HAP-1 (cell line): ENCODE data around the gene MYO3B.

Experiments
- DNase-seq, 2 experiments: peaks; one replicate each; pipeline ENCODE4 v3.0.0-alpha.2; 2016 to 2020; ENCODE audit warnings: low spot score in 2 of 2
- H3K27me3 ChIP-seq: fragments of 250-450 bp; sonication (Bioruptor Pico); 2 replicates; pipeline ENCODE4 v1.5.1; 2020; ENCODE audit warnings: low read depth, mild to moderate bottlenecking, moderate library complexity
- H3K36me3 ChIP-seq: fragments of 250-450 bp; sonication (Bioruptor Pico); replicated peaks from 2 replicates; pipeline ENCODE4 v1.5.1; 2020; ENCODE audit warnings: mild to moderate bottlenecking
- H3K4me1 ChIP-seq: fragments of 250-450 bp; sonication (Bioruptor Pico); 2 replicates; pipeline ENCODE4 v1.5.1; 2020; ENCODE audit warnings: mild to moderate bottlenecking
- H3K4me3 ChIP-seq: fragments of 250-450 bp; sonication (Bioruptor Pico); 2 replicates; pipeline ENCODE4 v1.5.1; 2020; ENCODE audit warnings: mild to moderate bottlenecking, moderate library complexity
- H3K9me3 ChIP-seq: fragments of 250-450 bp; sonication (Bioruptor Pico); 2 replicates; pipeline ENCODE4 v1.5.1; 2020; ENCODE audit warnings: mild to moderate bottlenecking, moderate library complexity
- in situ Hi-C: fragments of 300-500 bp; cut with MboI; formaldehyde crosslinking; loops from 3 replicates; pipeline ENCODE4 v1.14.3; 2020; ENCODE audit warnings: low sequenced_read_pairs, inconsistent platforms, mixed read lengths

MYO3B gene

DNA sequence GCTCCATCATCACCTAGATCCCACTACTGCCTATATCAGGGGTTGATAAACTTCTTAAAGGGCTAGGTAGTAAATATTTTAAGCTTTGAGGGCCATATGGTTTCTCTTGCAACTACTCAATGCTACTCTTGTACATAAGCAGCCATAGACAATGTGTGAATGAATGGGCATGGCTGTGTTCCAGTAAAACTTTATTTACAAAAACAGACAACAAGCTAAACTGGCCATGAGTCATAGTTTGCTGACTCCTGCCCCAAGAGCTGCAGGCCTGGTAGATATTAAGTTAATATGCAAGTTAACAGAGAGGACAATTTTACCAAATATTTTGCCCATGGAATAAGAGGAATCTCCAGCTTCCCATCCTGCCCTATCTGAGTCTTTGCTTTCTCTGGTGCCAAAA, 29.8 kb upstream of the MYO3B start:
- in situ Hi-C loops = no loop called here
- H3K9me3 ChIP-seq = no peaks in the 10 kb centered on the region
- H3K27me3 ChIP-seq = no peaks in the 10 kb centered on the region
- peaks cover 3% of the 10 kb centered on the region; the same call in 1 of the 2 replicates for H3K4me1 ChIP-seq
- no peak overlapping the region for H3K4me3 ChIP-seq
- no peak for DNase-seq
- H3K36me3 ChIP-seq = no peaks in the 10 kb centered on the region

DNA sequence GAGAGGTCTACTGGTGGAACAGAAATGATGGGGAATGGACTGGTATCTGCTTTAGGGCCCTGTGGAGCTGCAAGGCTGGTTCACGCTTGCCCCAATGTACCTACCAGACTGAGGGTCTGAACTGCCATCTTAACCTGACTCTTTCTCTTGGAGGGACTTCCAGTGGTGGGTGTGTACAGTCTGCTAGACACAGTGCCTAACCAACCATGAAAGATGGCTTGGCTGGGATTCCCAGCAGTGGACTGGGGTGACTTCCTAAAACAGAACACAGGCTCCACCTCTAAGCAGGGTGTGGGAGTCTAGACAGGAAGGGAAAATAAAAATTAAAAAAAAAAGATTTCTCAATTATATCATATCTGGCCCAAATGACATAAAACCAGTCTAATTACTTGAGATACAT, 25.5 kb upstream of the MYO3B start:
- no peaks in the 10 kb centered on the region for H3K36me3 ChIP-seq
- no peaks in the 10 kb centered on the region for H3K4me1 ChIP-seq
- DNase-seq = no peak
- H3K4me3 ChIP-seq = no peak overlapping the region
- H3K9me3 ChIP-seq = no peaks in the 10 kb centered on the region
- H3K27me3 ChIP-seq = no peaks in the 10 kb centered on the region
- in situ Hi-C loops = no loop called here

DNA sequence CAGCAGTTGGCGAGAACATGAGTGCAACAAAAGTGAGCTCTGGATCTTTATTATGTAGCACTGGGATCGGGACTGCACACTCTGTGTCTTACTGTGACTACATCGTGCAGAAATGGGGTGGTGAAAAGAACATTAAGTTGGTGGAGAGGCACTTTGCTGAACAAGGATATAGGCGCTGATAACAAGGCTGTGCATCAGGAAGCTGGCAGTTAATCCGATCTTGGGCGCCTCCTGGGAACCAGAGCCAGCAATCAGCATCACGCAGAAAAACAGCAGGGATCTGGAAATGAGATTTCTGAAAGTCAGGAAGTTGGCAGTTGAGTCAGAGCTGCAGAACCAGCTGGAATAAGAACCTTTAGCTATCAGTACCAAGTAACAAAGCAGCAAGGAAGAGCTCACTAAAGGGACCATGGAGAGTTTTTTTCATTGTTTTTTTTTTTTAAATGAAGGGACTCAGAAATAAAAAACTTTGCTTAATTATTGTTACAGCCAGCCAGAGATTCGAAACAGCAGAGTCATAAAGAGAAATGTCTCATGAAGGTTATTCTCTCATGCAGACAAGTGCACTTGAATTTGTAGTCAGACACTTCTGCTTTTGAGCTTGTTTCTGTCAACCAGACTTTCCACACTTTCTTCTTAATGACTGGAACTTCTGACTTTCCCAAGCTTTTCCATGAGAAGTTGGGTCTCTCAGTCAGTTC, 22.8 kb upstream of the MYO3B start:
- Histone ChIP-seq H3K27me3 (no peaks in the 10 kb centered on the region), H3K9me3 (no peaks in the 10 kb centered on the region), H3K4me1 (no peaks in the 10 kb centered on the region), H3K36me3 (no peaks in the 10 kb centered on the region), H3K4me3 (no peak overlapping the region)
- in situ Hi-C loops = no loop called here
- no peak for DNase-seq

DNA sequence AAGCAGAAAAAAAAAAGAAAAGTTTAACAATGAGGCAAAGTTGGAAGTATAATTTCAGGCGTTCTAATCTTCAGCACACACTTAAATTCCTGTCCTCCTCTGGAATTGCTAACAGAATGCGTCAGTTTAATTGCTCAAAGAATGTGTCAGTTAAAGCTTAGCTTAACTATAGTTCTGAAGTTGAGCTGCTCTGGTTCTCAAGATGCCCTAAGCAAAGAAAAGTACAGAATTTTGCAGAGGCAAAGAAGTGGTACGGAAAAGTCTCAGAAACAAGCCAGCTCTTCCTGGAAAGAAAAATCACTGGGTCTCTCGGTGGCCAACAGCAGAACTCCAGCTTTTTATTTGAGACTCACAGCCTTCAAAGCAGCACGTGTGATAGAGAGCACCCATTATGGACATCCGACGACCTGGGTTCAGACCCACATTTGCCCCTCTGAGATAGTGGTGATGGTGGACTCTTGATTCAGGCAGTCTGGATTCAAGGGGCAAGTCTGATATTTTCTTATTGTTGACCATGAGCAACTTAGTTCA, 22.2 kb upstream of the MYO3B start:
- Histone ChIP-seq H3K9me3 (no peaks in the 10 kb centered on the region), H3K4me1 (no peaks in the 10 kb centered on the region), H3K4me3 (no peak overlapping the region), H3K36me3 (no peaks in the 10 kb centered on the region), H3K27me3 (no peaks in the 10 kb centered on the region)
- DNase-seq = no peak
- in situ Hi-C loops = no loop called here

DNA sequence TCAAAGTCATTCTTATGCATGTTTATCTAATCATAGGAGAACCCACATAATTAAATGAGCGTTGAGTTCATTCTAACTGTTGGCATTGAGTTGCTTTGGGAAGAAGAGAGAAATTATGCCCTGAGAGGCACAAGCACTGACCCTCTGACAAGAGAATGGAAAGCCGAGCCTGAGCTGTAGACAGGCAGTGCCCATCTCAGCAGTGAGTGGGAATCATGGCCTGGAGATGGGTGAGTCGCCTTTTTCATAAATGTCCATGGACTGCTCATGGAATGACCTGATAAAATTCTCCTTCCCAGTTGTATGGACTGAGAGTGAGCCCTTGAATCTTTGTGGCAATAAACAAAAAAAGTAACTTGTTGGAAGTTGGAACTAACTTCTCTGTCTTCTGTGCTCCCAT, 21.4 kb upstream of the MYO3B start:
- Histone ChIP-seq H3K4me1 (peaks cover 2% of the 10 kb centered on the region; the same call in 1 of the 2 replicates), H3K36me3 (no peaks in the 10 kb centered on the region), H3K4me3 (no peak overlapping the region), H3K27me3 (no peaks in the 10 kb centered on the region), H3K9me3 (no peaks in the 10 kb centered on the region)
- in situ Hi-C loops = no loop called here
- no peak for DNase-seq

DNA sequence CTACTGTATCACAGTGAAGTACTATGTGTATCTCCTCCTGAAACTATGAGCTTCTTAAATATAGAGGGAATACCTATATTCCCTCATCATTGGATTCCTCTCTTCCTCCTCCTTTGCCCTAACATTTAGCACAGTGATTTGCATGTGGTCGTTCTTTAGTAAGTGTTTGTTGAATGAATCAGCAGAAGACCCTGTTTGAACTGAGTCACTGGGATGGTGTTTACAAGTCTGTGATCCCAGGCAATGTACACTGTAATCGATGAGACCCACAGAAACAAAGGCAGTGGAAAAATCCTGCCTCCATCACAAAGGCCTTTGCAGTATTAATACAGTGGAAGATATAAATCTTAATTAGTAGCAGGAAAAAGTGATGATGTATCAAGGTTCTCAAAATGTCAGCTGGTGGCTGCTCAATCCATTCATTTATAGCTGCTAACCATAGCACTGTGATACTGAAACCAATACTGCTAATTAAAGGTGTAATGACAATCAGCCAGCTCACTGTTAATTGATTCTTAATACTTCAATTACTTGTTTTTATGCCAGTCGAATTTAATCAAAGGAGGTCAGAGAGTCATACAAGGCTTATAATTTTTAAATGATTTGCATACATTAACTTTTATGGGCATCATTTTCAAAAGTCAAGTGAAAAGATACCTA, 20.8 kb upstream of the MYO3B start:
- peaks cover 2% of the 10 kb centered on the region; the same call in 1 of the 2 replicates for H3K4me1 ChIP-seq
- no peaks in the 10 kb centered on the region for H3K36me3 ChIP-seq
- H3K9me3 ChIP-seq = no peaks in the 10 kb centered on the region
- H3K27me3 ChIP-seq = no peaks in the 10 kb centered on the region
- no peak for DNase-seq
- no peak overlapping the region for H3K4me3 ChIP-seq
- in situ Hi-C loops = no loop called here

DNA sequence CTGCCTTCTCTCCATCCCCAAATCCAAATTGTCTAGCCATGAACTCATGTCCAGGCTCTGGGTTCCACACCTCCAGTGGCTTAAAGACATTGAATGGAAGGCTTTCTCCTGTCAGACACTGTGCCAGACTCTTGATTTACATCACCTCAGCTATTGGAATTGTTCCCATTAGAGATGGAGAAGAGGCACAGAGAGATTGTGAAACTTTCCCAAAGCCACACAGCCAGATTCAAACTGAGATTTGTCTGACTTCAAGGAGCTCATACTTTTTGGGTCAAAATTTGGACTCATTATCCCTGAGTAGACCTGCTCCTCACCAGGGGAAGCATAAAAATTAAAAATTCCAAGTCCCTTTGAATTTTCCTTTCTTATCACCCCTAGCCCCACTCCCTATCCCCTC, 18.9 kb upstream of the MYO3B start:
- H3K4me3 ChIP-seq = no peak overlapping the region
- peaks cover 2% of the 10 kb centered on the region; the same call in 1 of the 2 replicates for H3K4me1 ChIP-seq
- H3K27me3 ChIP-seq = no peaks in the 10 kb centered on the region
- H3K36me3 ChIP-seq = no peaks in the 10 kb centered on the region
- no peak for DNase-seq
- in situ Hi-C loops = no loop called here
- H3K9me3 ChIP-seq = no peaks in the 10 kb centered on the region

DNA sequence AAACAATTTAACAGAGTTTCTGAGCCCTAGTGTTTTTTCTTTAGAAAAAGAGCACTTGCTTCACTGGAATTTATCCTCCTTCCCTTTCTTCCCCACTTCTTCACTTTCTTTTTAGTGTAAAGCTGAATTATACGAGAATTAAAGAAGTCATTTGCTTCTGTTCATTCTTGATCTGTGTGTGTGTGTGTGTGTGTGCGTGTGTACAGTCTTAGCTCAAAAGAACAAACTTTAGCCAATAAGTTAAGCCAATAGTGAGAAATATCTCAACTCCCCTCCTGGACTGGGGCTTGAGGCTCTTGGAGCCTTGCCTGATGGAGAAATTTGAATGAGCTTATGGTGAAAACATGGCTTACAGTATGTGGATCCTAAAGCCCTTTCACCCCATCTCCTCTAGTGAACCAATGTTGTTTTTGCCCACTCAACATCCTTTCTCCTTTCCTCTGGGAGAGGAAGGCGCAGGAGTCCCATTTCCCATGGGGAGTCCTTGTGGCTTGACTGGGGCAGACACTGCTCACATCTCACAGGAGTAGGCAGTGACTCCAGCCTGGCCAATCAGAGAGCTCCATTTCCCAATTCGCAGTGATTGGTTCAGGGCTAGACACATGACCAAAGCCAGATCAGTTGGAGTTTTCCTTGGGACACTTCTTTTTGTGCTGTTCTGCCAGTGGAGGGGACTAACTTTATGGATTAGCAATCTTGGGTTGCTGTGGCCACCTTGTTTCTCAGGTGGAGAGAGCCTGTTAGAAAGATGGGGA, 16.3 kb upstream of the MYO3B start:
- Histone ChIP-seq H3K36me3 (no peaks in the 10 kb centered on the region), H3K9me3 (no peaks in the 10 kb centered on the region), H3K4me3 (no peak overlapping the region), H3K27me3 (no peaks in the 10 kb centered on the region), H3K4me1 (peaks cover 2% of the 10 kb centered on the region; the same call in 1 of the 2 replicates)
- DNase-seq = no peak
- in situ Hi-C loops = no loop called here

DNA sequence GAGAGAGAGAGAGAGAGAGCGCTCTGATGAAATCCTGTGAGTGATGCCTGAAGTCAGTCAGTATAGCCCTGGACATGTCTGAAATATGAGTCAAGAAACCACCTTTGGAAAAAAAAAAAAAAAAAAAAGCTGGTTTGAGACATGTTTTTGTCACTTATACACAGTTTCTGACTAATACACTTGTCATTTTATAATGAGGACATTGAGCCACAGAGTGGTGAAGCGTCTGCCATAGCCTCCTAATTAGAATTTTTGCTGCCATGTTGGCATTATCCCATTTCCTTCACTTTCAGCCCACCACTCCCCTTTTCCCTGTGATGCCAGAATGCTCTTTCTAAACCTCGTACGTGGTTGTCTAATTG, 15.7 kb upstream of the MYO3B start:
- peaks cover 2% of the 10 kb centered on the region; the same call in 1 of the 2 replicates for H3K4me1 ChIP-seq
- H3K27me3 ChIP-seq = no peaks in the 10 kb centered on the region
- no peaks in the 10 kb centered on the region for H3K36me3 ChIP-seq
- in situ Hi-C loops = no loop called here
- DNase-seq = no peak
- H3K9me3 ChIP-seq = no peaks in the 10 kb centered on the region
- no peak overlapping the region for H3K4me3 ChIP-seq

DNA sequence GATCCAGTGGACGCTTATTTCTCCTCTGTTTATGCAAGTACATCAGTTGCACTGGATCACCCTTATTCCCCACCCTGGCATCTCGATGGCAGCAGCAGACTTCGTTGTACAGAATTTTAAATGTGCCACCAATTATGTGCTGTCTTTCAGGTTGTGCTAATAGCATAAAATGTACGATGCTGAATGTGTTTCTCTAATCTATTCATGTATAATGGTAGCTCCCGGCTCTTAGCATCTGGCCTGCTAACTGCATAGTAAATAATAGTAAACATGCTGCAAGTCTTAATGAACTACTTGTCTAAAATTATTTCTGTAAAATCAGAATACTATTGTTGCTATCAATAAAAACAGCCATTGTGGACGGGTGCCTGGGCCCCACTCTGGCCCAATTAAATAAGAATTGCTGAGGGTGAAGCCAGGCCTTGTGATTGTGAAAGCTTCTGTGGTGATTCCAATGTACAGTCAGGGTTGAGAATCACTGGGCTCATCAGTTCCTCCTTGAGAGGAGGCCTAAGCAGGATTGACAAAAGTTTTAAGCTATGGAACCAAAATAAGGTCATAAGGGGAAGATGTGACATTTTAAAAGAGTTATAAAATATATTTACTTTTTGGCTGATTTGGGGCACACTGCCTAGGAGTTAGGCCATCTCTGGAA, 14.4 kb upstream of the MYO3B start:
- Histone ChIP-seq H3K9me3 (no peaks in the 10 kb centered on the region), H3K4me1 (peaks cover 2% of the 10 kb centered on the region; the same call in 1 of the 2 replicates), H3K27me3 (no peaks in the 10 kb centered on the region), H3K36me3 (no peaks in the 10 kb centered on the region), H3K4me3 (no peak overlapping the region)
- in situ Hi-C loops = no loop called here
- no peak for DNase-seq

DNA sequence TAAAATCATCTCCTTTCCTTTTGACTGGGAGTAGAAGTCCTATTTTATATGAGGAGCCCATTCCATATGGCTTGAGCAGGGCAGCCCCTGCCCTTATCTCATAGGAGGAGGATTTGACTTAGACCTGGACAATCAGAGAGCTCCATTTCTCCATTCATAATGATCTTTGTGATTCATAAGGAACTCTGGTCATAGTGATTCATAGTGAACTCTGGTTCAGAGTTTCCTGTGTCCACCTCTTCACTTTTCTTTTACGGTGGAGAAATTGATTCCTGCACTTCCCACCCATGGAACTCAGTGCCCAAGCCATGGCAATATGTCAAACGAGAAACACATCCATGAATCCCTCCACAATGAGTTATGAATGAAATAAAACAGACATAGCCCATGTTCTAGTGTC, 12.8 kb upstream of the MYO3B start:
- Histone ChIP-seq H3K27me3 (no peaks in the 10 kb centered on the region), H3K4me1 (peaks cover 2% of the 10 kb centered on the region; the same call in 1 of the 2 replicates), H3K9me3 (no peaks in the 10 kb centered on the region), H3K4me3 (no peak overlapping the region), H3K36me3 (no peaks in the 10 kb centered on the region)
- no peak for DNase-seq
- in situ Hi-C loops = no loop called here

DNA sequence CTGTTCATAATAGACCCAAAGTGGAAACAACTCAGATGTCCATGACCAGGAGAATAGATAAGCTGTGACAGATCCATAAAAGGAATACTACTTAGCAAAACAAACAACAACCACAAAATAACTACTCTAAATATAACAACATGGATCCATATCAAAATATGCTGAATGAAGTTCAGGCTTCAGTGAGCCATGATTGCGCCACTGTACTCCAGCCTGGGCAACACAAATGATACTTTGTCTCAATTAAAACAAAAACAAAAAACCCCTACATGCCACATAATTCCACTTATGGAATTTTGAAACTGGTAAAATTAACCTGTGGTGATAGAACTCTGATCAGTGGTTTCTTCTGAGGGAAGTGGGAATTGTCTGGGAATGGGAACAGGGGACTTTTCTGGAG, 11.2 kb upstream of the MYO3B start:
- Histone ChIP-seq H3K9me3 (no peaks in the 10 kb centered on the region), H3K4me1 (no peaks in the 10 kb centered on the region), H3K27me3 (no peaks in the 10 kb centered on the region), H3K4me3 (no peak overlapping the region), H3K36me3 (no peaks in the 10 kb centered on the region)
- in situ Hi-C loops = no loop called here
- no peak for DNase-seq

DNA sequence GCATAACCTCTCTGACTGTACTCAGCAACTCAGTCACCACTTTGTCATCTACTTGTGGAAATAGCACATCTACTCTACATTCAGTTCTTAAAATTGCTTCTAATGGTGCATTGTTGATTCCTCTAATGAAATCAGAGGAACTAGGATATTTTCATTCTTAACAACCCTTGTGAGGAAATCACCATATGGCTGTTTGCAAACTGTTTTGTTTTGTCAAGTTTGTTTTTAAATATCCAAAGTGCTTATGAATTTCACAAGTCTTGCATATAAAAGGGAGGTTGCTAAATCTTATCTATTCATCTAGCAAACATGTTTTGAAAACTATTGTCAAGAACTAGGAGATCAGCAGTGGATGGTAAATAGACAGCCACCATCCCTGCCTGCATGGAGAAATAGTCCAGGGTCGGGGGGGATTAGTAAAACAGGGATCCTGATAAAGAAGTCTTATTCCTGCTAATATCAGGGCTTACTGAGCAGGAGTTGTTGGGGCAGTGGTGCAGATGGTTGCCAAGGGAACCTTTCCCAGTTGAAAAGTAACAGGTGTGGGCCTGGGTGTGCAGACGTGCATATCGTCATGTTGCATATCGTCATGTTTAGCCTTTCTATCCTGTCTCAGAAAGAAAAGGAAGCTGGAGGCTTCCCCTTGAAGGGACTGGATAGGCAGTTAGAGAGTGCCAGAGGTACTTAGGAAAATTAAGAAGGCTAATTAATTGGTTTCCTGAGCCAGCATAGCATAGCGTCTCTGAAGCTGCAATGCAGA, 7.5 kb upstream of the MYO3B start:
- Histone ChIP-seq H3K27me3 (no peaks in the 10 kb centered on the region), H3K4me1 (peaks cover 7% of the 10 kb centered on the region), H3K4me3 (no peak overlapping the region), H3K36me3 (no peaks in the 10 kb centered on the region), H3K9me3 (no peaks in the 10 kb centered on the region)
- no peak for DNase-seq
- in situ Hi-C loops = no loop called here
